Endometrium (tissue), 2 donors: Measurements from ENCODE around the gene FUZ.
A peak's percentile ranks its signal among the peaks of the same experiment; 100 is the strongest.
"Not testable (repeated sequence)": the region's sequence is repeated elsewhere in the genome, so short reads cannot be mapped to it uniquely, and the experiment has no call there.

Experiments
- FAIRE-seq: peaks from 2 replicates; lab custom pipeline; 2012; peaks lifted over from hg19 to GRCh38; lab: Jason Lieb, UNC
- donor health status: control.
- donor health status: control.

The FUZ gene

DNA sequence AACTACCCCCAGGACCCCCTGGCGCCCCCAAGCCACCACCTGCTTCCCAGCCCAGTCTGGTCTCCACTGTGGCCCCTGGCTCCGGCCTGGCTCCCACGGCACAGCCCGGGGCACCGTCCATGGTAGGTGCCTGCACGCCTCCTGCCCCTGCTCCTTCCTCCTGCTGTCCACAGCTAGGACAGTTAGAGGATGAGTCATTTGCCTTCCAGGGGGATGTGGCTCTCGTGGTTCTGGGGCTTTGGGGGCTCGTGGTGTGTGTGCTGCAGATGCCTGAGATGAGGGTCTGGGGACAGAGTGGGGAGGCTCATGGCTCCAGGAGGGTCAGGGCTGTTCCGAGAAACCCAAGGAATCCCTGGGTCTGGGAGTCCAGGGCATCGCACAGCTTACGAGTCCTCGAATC lies 17.7 kb upstream of the FUZ start:
- FAIRE-seq, result no peak

DNA sequence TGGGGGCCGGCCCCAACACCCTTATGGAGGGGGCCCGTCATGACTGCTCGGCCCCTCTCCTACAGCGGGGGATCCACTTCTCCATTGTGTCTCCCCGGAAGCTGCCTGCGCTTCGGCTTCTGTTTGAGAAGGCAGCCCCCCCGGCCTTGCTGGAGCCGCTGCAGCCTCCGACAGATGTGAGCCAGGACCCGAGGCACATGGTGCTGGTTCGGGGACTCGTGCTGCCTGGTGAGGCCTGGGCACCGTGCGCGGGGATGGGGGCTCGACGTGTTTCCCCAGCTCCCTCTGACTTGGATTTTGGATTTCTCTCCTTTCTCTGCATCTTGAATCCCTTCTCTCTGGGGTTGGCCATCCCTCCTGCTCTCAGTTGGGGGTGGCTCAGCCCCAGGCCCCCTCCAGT lies 16.6 kb upstream of the FUZ start:
- no peak for FAIRE-seq

DNA sequence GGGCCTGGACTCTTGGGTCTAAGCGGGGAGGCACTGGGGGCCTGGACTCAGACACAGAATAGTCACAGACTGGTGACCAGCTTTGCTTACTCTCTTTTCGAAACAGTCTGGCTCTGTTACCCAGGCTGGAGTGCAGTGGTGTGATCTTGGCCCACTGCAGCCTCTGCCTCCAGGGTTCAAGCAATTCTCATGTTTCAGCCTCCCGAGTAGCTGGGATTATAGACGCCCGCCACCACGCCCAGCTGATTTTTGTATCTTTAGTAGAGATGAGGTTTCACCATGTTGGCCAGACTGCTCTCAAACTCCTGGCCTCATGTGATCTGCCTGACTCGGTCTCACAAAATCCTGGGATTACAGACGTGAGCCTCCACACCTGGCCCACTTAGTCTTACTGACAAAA lies 16.1 kb upstream of the FUZ start:
- FAIRE-seq, result no peak

DNA sequence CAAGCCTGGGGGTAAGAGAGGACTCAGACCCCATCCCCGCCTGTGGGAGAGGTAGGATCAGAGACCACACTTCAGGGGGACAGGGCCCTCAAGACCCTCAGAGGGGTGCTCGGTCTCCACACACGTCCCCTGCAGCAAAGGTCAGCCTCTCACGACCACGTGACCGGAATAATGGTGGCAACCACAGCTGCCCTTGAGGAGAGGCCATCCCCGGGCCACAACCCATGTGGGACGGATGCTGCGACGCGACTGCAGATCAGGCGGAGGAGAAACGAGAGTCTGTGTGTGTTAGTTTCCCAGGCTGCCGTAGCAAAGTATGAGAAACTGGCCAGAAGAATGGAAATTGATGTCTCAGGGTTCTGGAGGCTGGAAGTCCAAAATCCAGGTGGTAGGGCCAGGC lies 13.9 kb upstream of the FUZ start:
- FAIRE-seq, result no peak

DNA sequence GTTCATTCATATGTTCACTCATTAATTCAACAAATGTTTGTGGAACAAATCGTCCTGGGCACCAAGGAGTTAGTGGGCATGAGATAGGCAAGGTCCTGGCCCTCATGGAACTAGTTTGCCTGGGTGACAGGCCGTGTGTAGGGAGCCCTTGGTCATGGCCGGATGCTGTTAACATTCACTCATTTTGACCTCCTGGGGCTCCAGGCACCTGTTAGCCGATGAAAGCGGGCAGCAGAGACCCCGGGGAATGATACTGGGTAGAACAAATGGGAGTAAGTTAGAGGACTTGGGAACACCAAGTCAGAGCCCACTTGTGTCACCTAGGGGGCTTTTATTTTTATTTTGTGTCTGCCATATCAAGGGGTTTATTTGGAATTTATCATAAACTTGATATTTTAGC lies 11.6 kb upstream of the FUZ start:
- FAIRE-seq, result no peak

DNA sequence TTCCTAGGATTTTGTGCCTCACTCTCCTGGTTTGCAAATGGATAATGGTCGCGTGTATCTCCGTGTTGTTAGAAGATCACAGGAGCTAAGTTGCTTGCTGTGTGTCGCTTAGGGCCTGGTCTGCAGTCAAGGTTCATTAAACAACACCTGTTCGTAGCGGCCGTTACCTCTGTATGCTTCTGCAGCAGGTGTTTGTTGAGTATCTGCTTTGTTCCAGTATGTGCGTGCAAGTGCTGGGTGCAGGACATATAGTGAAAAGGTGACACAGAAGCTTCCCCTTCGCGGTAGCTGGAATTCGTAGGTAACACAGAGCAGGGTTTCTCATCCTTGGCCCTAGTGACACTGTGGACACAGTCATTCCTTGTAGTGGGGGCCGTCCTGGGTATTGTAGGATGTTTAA lies 10.4 kb upstream of the FUZ start:
- FAIRE-seq, result no peak

DNA sequence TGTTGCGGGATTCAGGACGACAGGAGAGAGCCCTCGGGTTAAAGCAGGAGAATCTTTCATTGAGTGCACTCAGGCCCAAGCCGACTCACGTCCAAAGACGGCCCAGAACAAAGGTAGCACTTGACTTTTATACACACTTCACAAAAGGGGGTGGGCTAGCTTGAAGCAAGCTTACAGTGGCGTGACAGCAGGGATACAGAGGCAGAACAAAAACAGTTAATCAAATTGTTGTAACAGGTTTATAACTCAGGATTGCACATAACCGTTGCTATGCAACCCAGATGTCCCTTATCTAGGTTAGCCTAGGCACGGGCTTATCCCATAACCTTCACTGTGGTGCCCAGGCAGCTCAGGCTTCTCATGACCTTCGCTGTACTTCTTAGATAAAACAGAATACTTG lies 7.0 kb upstream of the FUZ start:
- no peak for FAIRE-seq

DNA sequence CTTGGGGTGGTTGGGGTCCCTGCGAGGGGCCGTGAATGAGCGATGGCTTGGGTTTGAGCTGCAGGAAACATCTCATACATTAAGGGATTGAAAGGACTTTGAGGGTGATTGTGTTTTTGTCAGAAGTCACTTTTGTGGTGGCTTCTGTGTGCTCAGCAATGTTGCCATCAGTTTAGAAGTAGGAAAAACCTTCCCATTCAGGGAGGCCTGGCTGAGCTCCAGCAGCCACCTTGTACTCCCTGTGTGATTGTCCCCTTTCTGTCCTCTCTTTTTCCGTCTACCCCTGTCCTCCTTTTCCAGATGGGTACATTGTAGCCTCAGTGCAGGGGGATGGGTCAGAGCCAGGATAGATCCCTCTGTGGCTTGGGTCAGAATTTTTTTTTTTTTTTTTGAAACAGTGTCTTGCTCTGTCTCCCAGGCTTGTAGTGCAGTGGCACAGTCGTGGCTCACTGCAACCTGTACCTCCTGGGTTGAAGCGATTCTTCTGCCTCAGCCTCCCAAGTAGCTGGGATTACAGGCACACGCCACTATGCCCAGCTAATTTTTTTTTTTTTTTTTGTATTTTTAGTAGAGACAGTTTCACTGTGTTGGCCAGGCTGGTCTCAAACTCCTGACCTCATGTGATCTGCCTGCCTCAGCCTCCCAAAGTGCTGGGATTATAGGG lies 6.5 kb upstream of the FUZ start:
- FAIRE-seq, result not testable (repeated sequence)

DNA sequence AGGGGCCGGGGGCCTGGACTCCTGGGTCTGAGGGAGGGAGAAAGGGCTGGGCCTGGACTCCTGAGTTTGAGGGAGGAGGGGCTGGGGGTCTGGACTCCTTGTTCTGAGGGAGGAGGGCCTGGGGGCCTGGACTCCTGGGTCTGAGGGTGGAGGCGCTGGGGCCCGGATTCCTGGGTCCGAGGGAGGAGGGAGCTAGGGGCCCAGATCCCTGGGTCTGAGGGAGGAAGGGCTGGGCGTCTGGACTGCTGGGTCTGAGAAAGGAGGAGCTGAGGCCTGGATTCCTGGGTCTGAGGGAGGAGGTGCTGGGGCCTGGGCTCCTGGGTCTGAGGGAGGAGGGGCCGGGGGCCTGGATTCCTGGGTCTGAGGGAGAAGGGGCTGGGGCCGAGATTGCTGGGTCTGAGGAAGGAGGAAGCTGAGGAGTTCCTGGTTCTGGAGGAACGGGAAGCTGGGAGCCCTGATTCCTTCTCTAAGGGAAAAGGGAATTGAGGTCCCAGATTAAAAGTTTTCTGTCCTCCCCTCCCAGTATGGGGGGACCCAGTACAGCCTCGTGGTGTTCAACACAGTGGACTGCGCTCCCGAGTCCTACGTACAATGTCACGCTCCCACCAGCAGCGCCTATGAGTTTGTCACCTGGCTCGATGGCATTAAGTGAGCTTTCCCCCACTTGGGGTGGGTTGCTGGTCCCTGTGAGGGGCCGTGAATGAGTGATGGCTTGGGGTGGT lies 5.7 kb upstream of the FUZ start:
- FAIRE-seq, result no peak

DNA sequence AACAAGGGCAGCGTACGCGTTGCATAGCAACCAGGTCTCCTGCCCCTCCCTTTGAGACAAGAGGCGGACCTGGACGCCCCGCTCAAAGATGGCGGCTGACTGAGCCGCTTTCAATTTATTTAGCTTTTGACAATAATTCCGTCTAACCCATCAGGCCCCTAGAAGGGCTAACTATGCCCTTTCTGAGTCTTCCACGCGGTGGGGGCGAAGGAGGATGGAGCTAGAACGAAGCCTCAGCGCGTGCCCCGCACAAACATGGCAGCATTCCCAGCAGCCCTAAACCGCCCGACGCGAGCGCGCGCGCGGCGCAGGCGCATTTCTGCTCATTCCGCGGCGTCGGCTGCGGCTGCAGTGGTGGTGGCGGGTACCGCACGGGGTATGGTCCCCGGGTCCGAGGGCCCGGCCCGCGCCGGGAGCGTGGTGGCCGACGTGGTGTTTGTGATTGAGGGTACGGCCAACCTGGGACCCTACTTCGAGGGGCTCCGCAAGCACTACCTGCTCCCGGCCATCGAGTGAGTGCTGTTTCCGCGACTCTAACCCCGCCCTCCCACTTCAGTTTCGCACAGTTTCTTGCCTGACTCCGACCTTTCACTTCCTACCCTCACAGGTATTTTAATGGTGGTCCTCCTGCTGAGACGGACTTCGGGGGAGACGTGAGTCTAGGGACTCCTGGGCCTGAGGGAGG lies 5.0 kb upstream of the FUZ start, which contains the start of gene MED25:
TSS of gene MED25 (plus strand) at position 326 of the 685 bp plus-strand sequence. CDS start at position 379, 53 bp downstream.
- FAIRE-seq, result peak; percentile 35

DNA sequence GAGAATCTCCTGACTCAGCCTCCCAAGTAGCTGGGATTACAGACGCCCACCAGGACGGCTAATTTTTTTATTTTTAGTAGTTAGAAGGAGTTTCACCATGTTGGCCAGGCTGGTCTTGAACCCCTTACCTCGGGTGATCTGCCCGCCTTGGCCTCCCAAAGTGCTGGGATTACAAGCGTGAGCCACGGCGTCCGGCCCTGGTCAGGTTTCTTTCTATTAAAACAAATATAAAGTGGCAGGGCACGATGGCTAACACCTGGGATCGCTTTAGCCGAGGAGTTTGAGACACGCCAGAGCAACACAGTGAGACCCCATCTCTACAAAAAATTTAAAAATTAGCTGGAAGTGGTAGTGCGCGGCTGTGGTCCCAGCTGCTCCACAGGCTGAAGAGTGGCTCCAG lies 3.5 kb upstream of the FUZ start:
- no peak for FAIRE-seq

DNA sequence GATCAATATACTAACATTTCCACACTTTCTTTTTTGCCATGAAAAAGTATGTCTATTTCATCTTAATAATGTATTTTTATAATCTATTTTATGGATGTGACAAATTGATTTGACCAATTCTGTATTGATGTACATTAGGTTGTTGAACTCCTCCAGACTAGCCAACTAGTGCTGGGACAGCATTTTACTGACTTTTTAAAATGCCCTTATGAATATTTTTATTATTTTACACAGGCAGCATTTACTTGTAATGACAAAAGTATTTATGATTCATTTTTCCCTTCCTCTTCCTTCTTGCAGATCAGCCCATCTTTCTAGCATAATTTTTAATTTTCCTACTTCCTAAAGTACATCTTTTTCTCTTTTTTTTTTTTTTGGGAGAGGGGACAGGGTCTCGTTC lies 918 bp upstream of the FUZ start:
- FAIRE-seq, result no peak

DNA sequence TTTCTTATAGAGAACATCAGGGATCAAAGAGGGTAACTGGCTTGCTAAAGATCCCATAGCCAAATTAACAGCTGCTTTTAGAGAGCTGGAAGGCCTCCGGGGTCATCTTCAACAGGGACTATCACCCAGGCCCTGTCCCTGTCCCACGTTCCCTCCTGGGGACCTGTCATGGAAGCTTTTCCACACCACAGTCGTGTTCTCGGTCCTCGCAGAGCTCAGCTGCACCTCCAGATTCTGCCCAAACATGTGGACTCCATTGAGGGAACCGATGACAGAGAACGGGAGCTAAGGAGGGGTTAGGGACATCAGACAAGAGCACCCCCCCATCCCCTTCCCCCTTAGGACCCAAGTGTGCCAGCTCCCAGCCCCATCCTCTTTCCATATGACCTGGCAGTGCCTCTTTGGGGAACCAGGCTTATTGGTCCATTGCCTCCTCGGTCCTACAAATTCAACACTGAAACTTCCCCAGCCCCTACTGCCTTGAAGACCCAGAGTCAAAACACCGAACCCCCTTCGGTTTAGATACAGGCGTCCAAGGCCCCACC lies 568 bp downstream of the FUZ start:
- no peak for FAIRE-seq

DNA sequence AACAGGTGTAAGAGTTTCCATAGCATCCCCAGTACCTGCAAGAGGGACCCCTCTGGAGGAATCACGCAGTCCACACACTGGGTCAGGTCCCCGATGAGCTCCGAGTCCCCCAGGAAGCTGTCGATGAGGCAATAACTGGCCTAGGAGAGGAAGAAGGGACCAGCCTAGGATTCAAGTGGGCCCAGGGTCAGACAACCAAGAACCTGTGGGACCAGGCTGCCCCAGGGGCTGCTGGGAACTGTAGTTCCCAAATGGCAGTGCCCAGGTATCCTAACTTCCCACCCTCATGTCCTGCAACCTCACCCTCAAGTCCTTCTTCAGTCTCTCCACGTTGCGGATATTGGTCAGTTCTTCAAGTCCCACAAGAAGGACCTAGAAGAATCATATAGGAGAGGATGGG lies 1.8 kb downstream of the FUZ start:
- FAIRE-seq, result no peak

DNA sequence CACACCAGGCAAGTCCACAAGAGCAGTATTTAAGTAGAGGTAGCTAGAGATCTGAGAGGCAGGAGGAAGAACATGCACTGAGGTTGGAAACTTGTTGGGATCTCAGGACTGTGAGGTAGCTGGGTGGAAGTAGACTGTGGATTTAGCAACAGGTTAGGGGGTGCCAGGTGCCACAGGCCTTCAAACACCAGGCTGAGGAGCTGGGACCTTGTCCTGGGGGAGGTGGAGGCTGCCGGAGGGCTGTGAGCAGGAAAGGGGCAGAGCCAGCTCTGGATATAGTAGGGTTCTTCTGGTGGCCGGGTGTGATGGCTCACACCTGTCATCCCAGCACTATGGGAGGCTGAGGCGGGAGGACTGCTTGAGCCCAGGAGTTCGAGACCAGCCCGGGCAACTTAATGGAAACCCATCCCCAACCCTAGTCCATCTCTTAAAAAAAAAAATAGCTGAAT lies 3.1 kb downstream of the FUZ start:
- no peak for FAIRE-seq

DNA sequence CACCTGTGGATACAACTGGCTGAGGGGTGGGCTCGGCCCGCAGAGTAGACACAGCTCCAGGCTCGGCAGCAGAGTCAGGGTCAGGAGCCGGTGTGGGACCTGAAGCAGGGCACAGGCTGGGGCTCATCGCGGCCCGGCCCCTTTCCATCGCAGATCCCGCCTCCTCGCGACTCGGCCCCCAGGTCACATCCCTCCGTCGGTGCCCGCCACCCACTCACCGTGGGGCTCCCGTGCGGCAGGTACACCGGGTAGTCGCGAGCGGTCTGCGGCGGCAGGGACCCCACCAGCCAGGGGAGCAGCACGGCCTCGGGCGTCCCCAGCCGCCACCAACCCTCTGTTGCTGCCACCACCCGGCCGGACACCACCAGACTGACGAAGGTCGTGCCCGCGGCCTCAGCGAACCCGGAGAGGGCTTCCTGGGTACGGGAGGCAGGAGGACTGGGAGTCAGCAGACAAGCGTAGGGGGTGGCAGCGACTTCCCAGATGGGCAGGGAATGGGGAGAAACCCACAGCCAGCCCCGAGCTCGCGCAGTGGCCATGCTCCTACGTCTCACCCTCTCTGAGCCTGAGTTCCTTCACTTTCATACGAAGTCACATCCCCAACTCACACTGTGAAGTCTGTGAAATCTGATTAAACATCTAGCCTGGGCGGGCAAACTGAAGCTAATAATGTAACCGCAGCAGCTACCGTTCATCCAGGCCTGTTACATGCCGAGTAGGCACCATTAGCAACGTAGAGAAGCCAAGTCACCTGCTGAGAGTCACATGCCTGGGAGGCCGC lies 3.7 kb downstream of the FUZ start:
- no peak for FAIRE-seq

DNA sequence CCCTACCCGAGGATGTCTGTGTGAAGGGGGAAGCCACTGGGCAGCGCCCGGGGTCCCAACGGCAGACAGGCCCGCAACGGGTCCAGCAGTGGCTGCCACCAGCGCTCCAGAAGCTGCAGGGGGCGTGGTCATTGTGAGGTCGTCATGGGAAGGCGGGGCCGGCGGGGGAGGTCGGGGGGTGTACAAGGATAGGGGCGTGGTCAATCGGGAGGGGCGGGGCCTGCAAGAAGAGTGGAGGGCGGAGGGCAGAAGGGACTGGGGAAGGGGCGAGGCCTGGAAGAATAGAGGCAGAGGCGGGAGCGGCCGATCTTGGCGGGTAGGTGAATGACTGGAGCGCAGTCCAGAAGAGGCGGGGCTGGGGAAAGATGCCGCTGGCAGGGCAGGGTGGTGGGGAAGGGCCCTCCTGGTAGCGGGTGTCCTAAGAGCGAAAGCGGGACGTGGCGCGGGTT lies 4.4 kb downstream of the FUZ start:
- FAIRE-seq, result no peak

DNA sequence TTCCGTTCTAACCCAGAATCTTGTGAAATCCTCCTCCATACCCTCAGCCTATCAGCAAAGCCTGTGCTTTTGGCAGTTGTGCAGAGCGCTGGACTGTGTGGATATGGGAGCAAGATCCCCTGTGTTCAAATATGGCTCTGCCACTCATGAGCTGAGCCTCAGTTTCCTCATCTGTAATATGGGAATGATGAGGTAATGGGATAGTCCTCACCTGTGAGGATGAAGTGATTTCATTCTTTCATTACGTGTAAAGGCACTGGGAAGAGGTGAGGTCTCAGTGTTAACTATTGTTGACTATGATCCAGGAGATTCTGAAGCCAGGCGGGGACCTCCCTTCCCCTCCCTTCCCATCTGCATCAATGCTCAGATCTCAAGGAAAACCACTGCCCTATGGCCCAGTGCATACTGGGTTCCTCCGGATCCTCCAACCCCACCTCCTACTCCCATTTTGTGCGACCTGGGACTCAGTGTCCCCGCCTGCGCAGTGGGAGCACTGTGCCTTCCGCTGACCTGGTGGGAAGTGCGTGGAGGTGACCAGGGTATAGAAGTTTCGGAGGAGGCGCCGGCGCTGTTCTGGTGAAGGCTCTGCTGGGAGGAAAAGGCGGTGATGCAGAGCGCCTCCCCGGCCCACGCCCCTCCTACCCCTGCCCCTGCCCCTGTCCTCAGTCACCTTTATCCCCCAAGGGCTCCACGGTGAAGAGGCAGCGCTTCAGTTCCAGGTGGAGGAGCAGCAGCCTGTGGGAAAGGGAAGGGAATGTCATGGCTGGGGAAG lies 5.0 kb downstream of the FUZ start:
- no peak for FAIRE-seq

DNA sequence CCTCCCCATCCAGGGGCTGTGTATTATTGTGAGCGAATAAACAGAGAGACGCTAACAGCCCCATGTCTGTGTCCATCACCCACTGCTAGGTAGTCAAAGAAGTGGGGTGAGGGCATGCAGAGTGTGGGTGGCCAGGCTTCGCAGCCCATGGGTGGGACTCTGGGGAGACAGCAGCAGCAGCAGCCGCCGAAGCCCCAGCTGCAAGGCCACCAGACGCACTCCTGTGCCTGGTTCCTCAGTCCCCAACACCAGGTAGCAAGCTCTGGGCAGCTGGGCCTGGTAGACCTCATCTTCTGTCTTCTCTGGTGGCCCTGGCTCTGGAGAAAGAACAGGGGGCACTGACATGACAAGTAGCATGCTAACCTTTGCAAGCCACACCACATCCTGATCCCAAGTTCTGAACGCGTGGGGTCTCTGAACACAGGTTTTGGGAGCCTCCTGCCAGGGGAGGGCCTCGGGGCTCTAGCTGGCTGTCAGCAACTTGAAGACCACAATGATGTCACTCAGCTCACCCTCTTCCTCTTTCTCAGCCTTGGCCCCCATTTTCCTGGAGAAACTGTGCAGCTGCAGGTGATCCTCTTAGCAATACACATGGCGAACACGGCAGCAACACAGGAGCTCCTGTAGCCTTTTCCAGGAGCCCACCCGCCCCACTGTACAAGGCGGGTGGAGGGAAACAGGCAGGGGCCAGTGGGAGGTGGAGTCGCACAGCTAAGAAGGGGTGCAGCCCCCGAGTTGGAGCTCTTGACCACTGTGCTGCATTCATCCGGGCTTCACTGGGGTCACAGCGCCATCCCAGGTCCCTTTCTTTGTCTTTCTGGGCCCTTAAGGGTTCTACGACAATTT lies 5.8 kb downstream of the FUZ start:
- FAIRE-seq, result no peak

DNA sequence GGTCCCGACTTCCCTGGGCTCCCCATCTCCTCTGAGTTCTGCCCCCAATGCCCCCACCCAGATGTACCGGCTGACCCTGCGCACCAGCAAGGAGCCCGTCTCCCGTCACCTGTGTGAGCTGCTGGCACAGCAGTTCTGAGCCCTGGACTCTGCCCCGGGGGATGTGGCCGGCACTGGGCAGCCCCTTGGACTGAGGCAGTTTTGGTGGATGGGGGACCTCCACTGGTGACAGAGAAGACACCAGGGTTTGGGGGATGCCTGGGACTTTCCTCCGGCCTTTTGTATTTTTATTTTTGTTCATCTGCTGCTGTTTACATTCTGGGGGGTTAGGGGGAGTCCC lies 6.5 kb downstream of the FUZ start:
- no peak for FAIRE-seq
